Stimulated activated CD8-positive, alpha-beta memory T cell treated with anti-CD3 and anti-CD28 coated beads, Interleukin-12 subunit alpha, Interleukin-12 subunit beta, amount 100 ng/mL, for 4 hours (primary cell): ENCODE measurements around the gene AGPS.
"Not testable (repeated sequence)": the region's sequence is repeated elsewhere in the genome, so short reads cannot be mapped to it uniquely, and the experiment has no call there.

Experiments used
- DNase-seq: peaks from one replicate; pipeline ENCODE4 v3.0.0-alpha.2; 2020; ENCODE audit warnings: low read depth

AGPS gene

GRCh38 chr2:177531706-177532105 lies 139.1 kb downstream of the AGPS start:
- DNase-seq, result no peak

GRCh38 chr2:177532567-177532966 lies 140.0 kb downstream of the AGPS start:
- DNase-seq, result no peak

DNA sequence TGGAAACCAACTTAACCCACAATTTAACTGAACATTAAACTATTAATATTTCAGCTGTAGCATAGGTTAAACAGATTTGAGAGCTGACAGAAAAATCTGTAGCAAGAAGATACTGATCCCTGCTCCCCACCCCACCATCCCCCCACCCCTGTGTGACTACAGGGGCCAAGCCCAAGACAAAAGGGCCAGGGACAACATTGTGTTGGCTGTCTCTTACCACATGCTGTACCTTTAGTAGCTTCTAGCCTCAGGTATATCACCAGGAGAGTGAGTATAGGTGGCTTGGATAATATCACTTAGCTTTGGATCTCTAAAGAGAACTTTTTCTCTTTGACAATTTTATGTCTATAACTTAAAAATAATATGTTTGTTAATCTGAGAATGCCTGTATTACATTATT lies 140.7 kb downstream of the AGPS start:
- no peak for DNase-seq

DNA sequence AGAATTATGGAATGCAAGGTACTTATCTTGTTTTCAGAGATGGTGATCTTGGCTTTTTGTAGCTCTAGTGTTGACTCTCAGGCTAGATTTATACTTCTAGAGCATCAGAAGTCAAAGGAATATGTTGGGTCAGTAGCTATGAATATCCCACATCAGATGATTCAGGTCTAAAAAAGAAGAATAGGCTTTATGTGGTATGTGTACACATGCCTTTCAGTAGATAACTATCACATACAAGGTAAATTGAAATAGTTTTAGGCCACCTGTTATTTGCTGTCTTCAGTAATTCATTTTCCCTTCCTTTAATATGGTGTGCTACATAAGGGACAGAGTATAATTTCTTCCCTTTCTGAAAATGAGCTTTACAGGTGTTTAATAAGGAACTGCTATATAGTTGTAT lies 142.4 kb downstream of the AGPS start:
- no peak for DNase-seq

GRCh38 chr2:177535958-177536504 lies 143.5 kb downstream of the AGPS start:
- no peak for DNase-seq

DNA sequence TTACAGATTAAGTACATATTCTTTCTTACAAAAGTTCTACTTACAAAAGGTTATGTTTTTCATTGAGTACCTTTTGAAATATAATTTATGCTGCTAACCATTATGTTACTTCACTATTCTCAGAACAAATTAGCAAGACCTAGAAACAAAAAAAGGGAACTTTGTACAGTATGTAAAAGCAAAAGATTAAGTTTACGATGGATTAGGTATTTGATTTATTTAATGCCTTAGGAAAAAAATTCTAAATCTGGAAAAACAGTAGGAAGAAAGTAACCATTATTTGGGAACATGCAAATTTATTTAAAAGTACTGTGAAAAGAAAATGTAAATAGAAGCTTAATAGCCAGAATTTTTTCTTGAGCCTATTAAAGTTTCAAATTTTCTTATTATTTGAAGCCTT lies 144.6 kb downstream of the AGPS start:
- DNase-seq, result no peak

DNA sequence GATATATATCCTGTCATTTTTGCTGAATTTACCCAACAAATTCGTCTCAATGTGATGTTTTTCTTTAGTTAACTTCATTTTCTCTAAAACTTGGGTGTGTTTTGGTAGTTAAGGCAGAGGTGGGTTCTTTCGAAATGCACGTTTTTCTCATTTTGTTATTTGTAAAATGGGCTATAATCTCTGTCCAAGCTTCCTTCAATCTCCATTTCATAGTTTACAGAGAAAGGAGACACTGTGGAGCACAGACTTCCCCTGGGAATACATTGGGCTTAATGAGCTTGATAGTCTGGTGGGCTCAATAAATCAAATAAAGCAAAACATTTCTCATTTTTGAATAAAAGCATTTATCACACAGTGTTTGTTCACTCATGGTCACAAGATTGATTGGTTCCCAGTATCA lies 145.1 kb downstream of the AGPS start:
- no peak for DNase-seq

DNA sequence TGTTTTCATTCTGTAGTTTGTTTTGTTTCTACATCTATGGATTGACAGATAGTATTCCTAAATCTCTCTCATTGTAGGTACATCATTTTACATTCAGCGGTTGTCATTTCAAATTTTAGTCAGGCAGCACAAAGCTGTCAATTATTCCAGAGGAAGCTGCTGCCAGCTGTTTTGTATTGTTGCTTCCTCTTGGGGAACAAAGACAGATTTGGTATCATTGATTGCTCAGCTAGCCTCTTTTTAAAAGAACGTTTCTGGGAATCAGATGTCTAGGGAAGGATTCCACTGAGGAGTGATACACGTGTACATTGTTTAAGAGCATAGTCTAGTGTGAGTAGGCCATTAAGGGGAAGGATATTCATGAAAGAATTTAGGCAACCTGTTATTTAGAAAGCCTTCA lies 145.8 kb downstream of the AGPS start:
- no peak for DNase-seq

DNA sequence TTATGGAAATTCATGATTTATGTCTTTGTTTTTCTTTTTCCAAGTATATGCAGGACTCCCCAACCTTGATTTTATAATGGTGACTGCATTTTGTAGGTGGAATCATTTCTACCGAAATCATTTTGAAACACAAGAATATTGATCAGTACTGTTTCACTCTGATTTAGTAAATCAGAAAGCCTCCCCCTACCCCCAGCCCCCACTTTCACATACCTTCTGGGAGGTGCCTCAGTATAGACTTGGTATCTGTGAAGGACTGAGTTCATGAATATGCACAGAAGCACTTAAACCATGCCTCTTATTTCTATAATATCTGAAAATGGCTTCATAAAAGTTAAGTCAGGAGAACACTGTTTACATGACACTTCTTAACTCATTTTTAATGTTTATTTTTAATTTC lies 147.7 kb downstream of the AGPS start:
- DNase-seq, result no peak

- DNase-seq, result no peak
These were observed 148.9 kb downstream of the AGPS start for GRCh38 chr2:177541258-177541991.

GRCh38 chr2:177542396-177542795 lies 149.8 kb downstream of the AGPS start:
- no peak for DNase-seq

GRCh38 chr2:177543007-177543760 lies 150.6 kb downstream of the AGPS start:
- no peak for DNase-seq

- no peak for DNase-seq
These were observed 152.6 kb downstream of the AGPS start for GRCh38 chr2:177545143-177545542.

DNA sequence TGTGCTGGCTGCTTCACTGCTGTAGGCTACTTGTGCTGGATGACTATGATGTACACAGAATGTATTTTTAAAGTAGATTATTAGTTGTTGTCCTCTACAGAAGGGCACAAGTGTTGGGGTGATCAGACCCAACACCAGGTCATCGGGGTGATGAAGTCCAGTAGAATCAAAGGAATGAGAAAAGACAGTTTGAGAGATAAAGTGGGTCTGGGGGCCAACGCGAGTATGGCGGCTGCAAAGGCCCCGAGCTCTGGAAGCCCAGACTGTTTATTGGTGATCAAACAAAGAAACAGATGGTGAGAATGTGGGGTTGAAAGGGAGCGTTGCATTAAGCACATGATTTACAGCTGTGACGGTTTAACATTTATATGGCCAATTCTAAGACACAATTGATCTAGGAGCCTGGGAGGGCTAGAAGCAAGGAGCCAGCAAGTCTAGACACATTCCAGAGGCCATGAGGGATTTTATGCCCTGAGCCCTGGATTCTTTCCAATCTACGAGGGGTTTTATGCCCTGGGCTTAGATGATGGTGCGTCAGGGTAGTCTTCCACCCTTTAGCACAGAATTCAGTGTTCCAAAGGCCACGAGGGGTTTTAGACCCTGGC lies 153.5 kb downstream of the AGPS start:
- no peak for DNase-seq

DNA sequence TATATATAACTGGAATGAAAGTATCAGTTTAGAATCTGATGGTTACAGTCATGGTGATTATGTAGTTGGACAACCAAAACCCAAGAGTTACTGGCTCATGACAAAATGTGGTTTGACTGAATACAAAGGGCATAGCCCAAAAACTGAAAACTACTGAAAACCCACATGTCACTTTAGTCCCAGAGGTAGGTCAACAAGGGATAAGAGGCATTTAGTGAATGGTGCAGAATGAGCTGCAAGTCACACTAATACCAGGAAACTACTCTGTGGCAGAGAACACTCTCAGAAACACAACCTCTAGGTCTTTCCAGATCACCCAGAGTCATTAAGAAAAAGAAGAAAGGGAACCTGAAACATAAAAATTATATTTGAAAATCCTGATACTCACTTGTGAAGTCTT lies 154.5 kb downstream of the AGPS start:
- DNase-seq, result no peak

- no peak for DNase-seq
These were observed 155.2 kb downstream of the AGPS start for GRCh38 chr2:177547772-177548171.

- DNase-seq, result no peak
These were observed 156.1 kb downstream of the AGPS start for GRCh38 chr2:177548636-177549035.

DNA sequence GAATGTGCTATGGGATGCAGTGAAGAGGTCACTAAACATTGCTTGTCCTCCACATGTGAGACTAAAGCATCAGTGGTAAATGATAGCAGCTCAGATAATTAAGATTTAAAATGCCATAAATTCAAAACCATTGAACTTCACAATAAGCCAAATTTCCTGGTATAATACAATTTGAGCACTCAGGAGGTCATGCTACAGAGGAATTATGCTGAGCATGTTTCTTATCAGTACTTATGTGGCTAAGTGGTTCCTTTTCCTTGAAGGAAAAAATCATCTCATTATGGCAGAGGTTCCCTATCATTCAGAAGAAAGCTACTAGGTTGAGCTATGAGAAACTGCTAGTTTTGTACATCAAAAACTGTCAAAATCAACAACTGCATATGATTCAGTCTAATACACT lies 156.6 kb downstream of the AGPS start:
- no peak for DNase-seq

GRCh38 chr2:177550264-177551200 lies 158.0 kb downstream of the AGPS start:
- no peak for DNase-seq

DNA sequence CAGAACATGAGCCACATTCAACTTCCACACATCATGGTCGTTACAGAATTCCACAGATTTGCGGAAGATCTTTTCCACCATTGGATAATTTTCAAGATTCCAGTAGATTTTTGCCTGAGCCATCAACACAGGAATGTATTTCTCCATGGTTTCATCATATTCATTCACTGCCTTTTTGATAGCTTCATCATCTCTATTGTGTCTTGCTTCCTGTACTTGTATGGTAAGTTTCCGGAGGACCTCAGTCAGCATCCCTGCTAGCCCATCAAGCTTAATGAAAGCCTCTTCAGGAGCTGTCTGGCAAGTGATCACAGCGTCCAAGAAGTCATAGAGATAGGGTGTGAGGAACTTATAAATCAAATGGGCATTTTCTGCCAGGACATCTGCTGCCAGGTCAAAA lies 158.8 kb downstream of the AGPS start:
- not testable (repeated sequence) for DNase-seq

DNA sequence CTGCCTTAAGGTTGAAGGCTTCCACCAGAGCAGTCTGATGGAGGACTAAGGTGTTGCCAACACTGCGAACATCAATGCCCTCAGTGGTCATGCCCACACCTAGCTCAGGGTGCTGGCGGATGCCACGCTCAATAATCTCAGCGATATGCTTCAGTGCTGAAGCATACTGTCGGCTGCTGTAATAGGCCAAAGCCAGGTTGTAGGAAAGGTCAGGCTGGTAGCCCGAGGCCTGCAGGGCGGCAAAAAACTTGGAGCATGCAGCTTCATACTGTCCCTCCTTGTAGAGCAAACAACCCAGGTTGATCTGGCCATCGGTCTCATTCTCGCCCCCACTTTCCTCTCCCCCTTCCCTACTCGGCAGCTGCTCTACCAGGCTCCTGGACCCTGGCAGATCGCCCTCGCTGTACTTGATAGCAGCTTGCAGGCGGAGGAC lies 159.4 kb downstream of the AGPS start:
- DNase-seq, result no peak
